H1 (cell line): ENCODE results near the gene MGME1. TPM values are rescaled to one million over a fixed set of nuclear protein-coding genes. Genes with fewer than 3 reads are reported as not detected.

Source experiments
- CTCF ChIA-PET: fragments of 300-600 bp; sonication (Branson Sonifier 250); formaldehyde crosslinking; loops from one replicate; lab custom pipeline; 2021; ENCODE audit not compliant: partially characterized antibody; lab: Charles Lee
- POLR2A ChIA-PET: fragments of 300-600 bp; sonication (Branson Sonifier 250); formaldehyde crosslinking; loops from one replicate; lab custom pipeline; 2021; ENCODE audit warnings: inconsistent platforms; ENCODE audit not compliant: partially characterized antibody; lab: Charles Lee
- DNase-seq, 2 experiments: peaks; one replicate each; pipeline versions ENCODE4 v3.0.0 to v3.0.0-alpha.2; 2010 to 2022; ENCODE audit warnings: low spot score in 2 of 2, low read depth in 1 of 2, mixed read lengths in 1 of 2
- FAIRE-seq: peaks from 2 replicates; lab custom pipeline; 2011; peaks lifted over from hg19 to GRCh38; lab: Jason Lieb, UNC
- H2AFZ ChIP-seq: 2 replicates; pipeline ENCODE4 v1.8.1; 2012; ENCODE audit warnings: low read length, inconsistent platforms
- H2AK5ac ChIP-seq: 2 replicates; pipeline ENCODE4 v1.6.1; 2013; ENCODE audit warnings: low read depth, low read length
- H2BK120ac ChIP-seq: replicated peaks from 2 replicates; pipeline ENCODE3; 2013; ENCODE audit warnings: low read depth, low read length, inconsistent platforms
- H2BK12ac ChIP-seq: 2 replicates; pipeline ENCODE4 v1.6.1; 2013; ENCODE audit warnings: low read depth, low read length
- H2BK15ac ChIP-seq: 2 replicates; pipeline ENCODE4 v1.6.1; 2013; ENCODE audit warnings: low read length
- H2BK20ac ChIP-seq: 2 replicates; pipeline ENCODE4 v1.6.1; 2013; ENCODE audit warnings: low read length
- H2BK5ac ChIP-seq: 2 replicates; pipeline ENCODE4 v1.6.1; 2013; ENCODE audit warnings: low read depth, low read length
- H3K14ac ChIP-seq: 2 replicates; pipeline ENCODE4 v1.6.1; 2013; ENCODE audit warnings: inconsistent platforms; ENCODE audit not compliant: insufficient read length
- H3K18ac ChIP-seq: 2 replicates; pipeline ENCODE4 v1.6.1; 2013; ENCODE audit warnings: low read length; ENCODE audit errors: extremely low read depth
- H3K23ac ChIP-seq: 2 replicates; pipeline ENCODE4 v1.6.1; 2013; ENCODE audit warnings: inconsistent platforms; ENCODE audit not compliant: insufficient read length
- H3K23me2 ChIP-seq: 2 replicates; pipeline ENCODE4 v1.6.1; 2013; ENCODE audit warnings: low read depth, low read length
- H3K27ac ChIP-seq: 2 replicates; pipeline ENCODE4 v1.6.1; 2011; ENCODE audit warnings: low read depth, low read length, inconsistent platforms
- H3K27me3 ChIP-seq, 4 experiments: replicated peaks in 1 of 4; 1 replicate in 1 of 4; 2 replicates in 3 of 4; pipeline versions ENCODE4 v1.6.1 to v1.8.1; 2011 to 2013; ENCODE audit warnings: low read length in 3 of 4, mild to moderate bottlenecking in 3 of 4, inconsistent platforms in 2 of 4, mixed read lengths in 2 of 4, moderate library complexity in 1 of 4; ENCODE audit not compliant: control insufficient read depth in 3 of 4, insufficient read depth in 3 of 4; ENCODE audit errors: extremely low read depth in 1 of 4
- H3K36me3 ChIP-seq, 4 experiments: 2 replicates each; pipeline versions ENCODE4 v1.6.1 to v1.8.1; 2011 to 2013; ENCODE audit warnings: mild to moderate bottlenecking in 4 of 4, low read length in 3 of 4, moderate library complexity in 2 of 4, control low read depth in 1 of 4, inconsistent platforms in 1 of 4; ENCODE audit not compliant: insufficient read depth in 4 of 4, control insufficient read depth in 2 of 4
- H3K4ac ChIP-seq: replicated peaks from 2 replicates; pipeline ENCODE3; 2013; ENCODE audit warnings: low read length, low read depth, mixed read lengths, inconsistent platforms; ENCODE audit not compliant: insufficient read length
- H3K4me1 ChIP-seq, 4 experiments: replicated peaks in 1 of 4; 1 replicate in 1 of 4; 2 replicates in 3 of 4; pipeline versions ENCODE4 v1.6.1 to v1.8.1; 2011 to 2013; ENCODE audit warnings: low read length in 3 of 4, inconsistent platforms in 2 of 4, mixed read lengths in 1 of 4; ENCODE audit not compliant: insufficient read depth in 4 of 4, control insufficient read depth in 3 of 4
- H3K4me2 ChIP-seq, 2 experiments: 2 replicates each; pipeline versions ENCODE4 v1.6.1 to v1.8.1; 2011 to 2013; ENCODE audit warnings: low read depth in 2 of 2, low read length in 2 of 2, control low read depth in 1 of 2, inconsistent platforms in 1 of 2, mild to moderate bottlenecking in 1 of 2; ENCODE audit not compliant: insufficient read depth in 1 of 2
- H3K4me3 ChIP-seq, 4 experiments: fragments of 200-600, 300-600 bp in 1 of 4; sonication (generic), shearing (Covaris generic), sonication (Bioruptor Twin) in 1 of 4; 2 replicates each; pipeline versions ENCODE4 v1.5.1 to v1.8.1; 2011 to 2016; ENCODE audit warnings: low read length in 4 of 4, low read depth in 3 of 4, control low read depth in 2 of 4, inconsistent platforms in 2 of 4, mild to moderate bottlenecking in 2 of 4, mixed read lengths in 1 of 4, moderate library complexity in 1 of 4; ENCODE audit not compliant: insufficient read depth in 2 of 4; ENCODE audit errors: extremely low read depth in 1 of 4
- H3K56ac ChIP-seq: replicated peaks from 2 replicates; pipeline ENCODE3; 2013; ENCODE audit warnings: low read depth, mild to moderate bottlenecking, mixed read lengths, low read length, inconsistent platforms; ENCODE audit not compliant: insufficient read length
- H3K79me1 ChIP-seq: 2 replicates; pipeline ENCODE4 v1.6.1; 2013; ENCODE audit warnings: low read depth, low read length, control low read depth
- H3K79me2 ChIP-seq, 2 experiments: 2 replicates each; pipeline versions ENCODE4 v1.6.1 to v1.8.1; 2012 to 2013; ENCODE audit warnings: low read length in 2 of 2, mild to moderate bottlenecking in 2 of 2, inconsistent platforms in 1 of 2; ENCODE audit not compliant: insufficient read depth in 2 of 2, control insufficient read depth in 1 of 2
- H3K9ac ChIP-seq, 4 experiments: replicated peaks in 1 of 4; 1 replicate in 1 of 4; 2 replicates in 3 of 4; pipeline versions ENCODE4 v1.6.1 to v1.8.1; 2011 to 2013; ENCODE audit warnings: low read depth in 3 of 4, low read length in 3 of 4, control low read depth in 2 of 4, mild to moderate bottlenecking in 2 of 4, moderate library complexity in 2 of 4, inconsistent platforms in 1 of 4; ENCODE audit errors: extremely low read depth in 1 of 4
- H3K9me3 ChIP-seq, 2 experiments: 2 replicates each; pipeline versions ENCODE4 v1.6.1 to v1.8.1; 2012 to 2013; ENCODE audit warnings: mild to moderate bottlenecking in 2 of 2, moderate library complexity in 2 of 2, control low read depth in 1 of 2, inconsistent platforms in 1 of 2, low read depth in 1 of 2, low read length in 1 of 2, mixed read lengths in 1 of 2; ENCODE audit not compliant: insufficient read depth in 2 of 2
- H4K20me1 ChIP-seq, 2 experiments: replicated peaks in 1 of 2; 2 replicates each; pipeline versions ENCODE3 to v1.8.1; 2011 to 2013; ENCODE audit warnings: inconsistent platforms in 2 of 2, low read length in 2 of 2, mild to moderate bottlenecking in 1 of 2; ENCODE audit not compliant: insufficient read depth in 2 of 2, control insufficient read depth in 1 of 2
- H4K5ac ChIP-seq: 2 replicates; pipeline ENCODE4 v1.6.1; 2013; ENCODE audit warnings: low read length, low read depth, mixed read lengths, inconsistent platforms; ENCODE audit not compliant: insufficient read length
- H4K8ac ChIP-seq: 2 replicates; pipeline ENCODE4 v1.8.0; 2013; ENCODE audit warnings: mild to moderate bottlenecking, moderate library complexity, low read length, inconsistent platforms; ENCODE audit not compliant: insufficient read depth; ENCODE audit errors: extremely low read depth
- H4K91ac ChIP-seq: replicated peaks from 2 replicates; pipeline ENCODE3; 2013; ENCODE audit warnings: low read length, mixed read lengths, inconsistent platforms; ENCODE audit not compliant: insufficient read length
- BACH1 ChIP-seq: IDR thresholded peaks from 2 replicates; pipeline ENCODE4 v1.6.1; 2012; ENCODE audit warnings: low read length, improper control_type of control experiment
- BRCA1 ChIP-seq: IDR thresholded peaks from 2 replicates; pipeline ENCODE4 v1.6.1; 2012; ENCODE audit warnings: low read depth, low read length, improper control_type of control experiment
- MAX ChIP-seq: IDR thresholded peaks from 2 replicates; pipeline ENCODE4 v1.6.1; 2012; ENCODE audit warnings: inconsistent platforms
- NANOG ChIP-seq: IDR thresholded peaks from 2 replicates; pipeline ENCODE4 v1.6.1; 2011; ENCODE audit warnings: low read length, low read depth, mild to moderate bottlenecking, inconsistent platforms; ENCODE audit not compliant: insufficient read depth, poor library complexity, severe bottlenecking
- POU5F1 ChIP-seq: IDR thresholded peaks from 2 replicates; pipeline ENCODE4 v1.6.1; 2011; ENCODE audit warnings: low read depth, mild to moderate bottlenecking, low read length, moderate library complexity
- RAD21 ChIP-seq, 2 experiments: IDR thresholded peaks in 1 of 2; conservative IDR thresholded peaks in 1 of 2; 2 replicates each; pipeline ENCODE4 v1.6.1; 2011; ENCODE audit warnings: low read depth in 2 of 2, low read length in 2 of 2, improper control_type of control experiment in 1 of 2, inconsistent platforms in 1 of 2, mild to moderate bottlenecking in 1 of 2, moderate library complexity in 1 of 2
- RFX5 ChIP-seq: IDR thresholded peaks from 2 replicates; pipeline ENCODE4 v1.6.1; 2011; ENCODE audit warnings: low read depth, low read length, improper control_type of control experiment, borderline replicate concordance
- SAP30 ChIP-seq: fragments of 300-600 bp; sonication (generic); IDR thresholded peaks from 2 replicates; pipeline ENCODE4 v1.7.1; 2012; ENCODE audit warnings: low read length, moderate library complexity, mild to moderate bottlenecking, inconsistent platforms; ENCODE audit not compliant: insufficient read depth, insufficient replicate concordance
- SP1 ChIP-seq: IDR thresholded peaks from 2 replicates; pipeline ENCODE4 v1.6.1; 2011; ENCODE audit warnings: low read depth, low read length
- SRF ChIP-seq: IDR thresholded peaks from 2 replicates; pipeline ENCODE4 v1.6.1; 2011; ENCODE audit warnings: mild to moderate bottlenecking, low read depth, low read length, moderate library complexity
- WGBS, 2 experiments: shearing (Covaris generic) in 1 of 2; methylation state at CpG; one replicate each; pipeline versions ENCODE4 v1.1.6 to v1.1.7; 2013 to 2015; ENCODE audit warnings: low lambda C conversion rate in 2 of 2, mixed read lengths in 2 of 2, inconsistent platforms in 1 of 2, low coverage in 1 of 2, missing lambda C conversion rate in 1 of 2; ENCODE audit not compliant: insufficient replicate concordance in 2 of 2, insufficient coverage in 1 of 2, insufficient read length in 1 of 2; ENCODE audit errors: extremely low coverage in 1 of 2, missing lambda C conversion rate in 1 of 2; 5-methylcytosine and 5-hydroxymethylcytosine counted together
- polyA plus RNA-seq, 7 experiments: library from polyadenylated mRNA; depleted of rRNA in 3 of 7; stranded (reverse) in 5 of 7; unstranded in 2 of 7; fragments of >200 nt in 5 of 7; fragments of 200-250 nt in 2 of 7; gene quantifications; 1 replicate in 5 of 7; 2 replicates in 1 of 7; 4 replicates in 1 of 7; pipeline versions ENCODE4 v1.2.1 to v1.2.3, GENCODE V29; 2011 to 2013; ENCODE audit warnings: missing spikeins in 2 of 7, mixed read lengths in 2 of 7
- total RNA-seq: library from RNA; stranded (reverse); fragmentation: NEBNext Ultra II Directional; extraction: Animal tissue kit (Norgen Biotek cat#: 25700); gene quantifications from 2 replicates; pipeline ENCODE4 v1.2.1, GENCODE V29; 2021
- TF ChIP-seq, protein P1 (sequence below): IDR thresholded peaks from 2 replicates; pipeline ENCODE4 v1.6.1; 2011; ENCODE audit warnings: low read length, improper control_type of control experiment

MGME1 gene
- total and polyA plus RNA-seq, 2 of the 8 experiments (the other 6 are each of a cell fraction or from before 2014, with no cell fraction given) = 27.7 to 59.0 TPM

GRCh38 chr20:18031888-18032509 lies 63.2 kb downstream of the MGME1 start:
- Histone ChIP-seq H4K5ac (no peak overlapping the region), H4K20me1 (no peaks in the 10 kb centered on the region), H3K4me1 (peaks cover 0 to 5% (median under 1%) of the 10 kb centered on the region in 4 experiments; a peak in 3 of 7 replicates), H3K36me3 (peaks cover 0 to 2% (median under 1%) of the 10 kb centered on the region in 4 experiments; a peak in 1 of 8 replicates), H3K23ac (no peak overlapping the region), H2AFZ (no peak overlapping the region), H3K79me2 (no peaks in the 10 kb centered on the region), H3K4ac (no peak overlapping the region), H3K4me2 (no peak overlapping the region), H3K79me1 (no peaks in the 10 kb centered on the region), H2BK20ac (no peak overlapping the region), H3K9me3 (no peaks in the 10 kb centered on the region), H3K4me3 (no peak overlapping the region), H3K56ac (no peak overlapping the region), H2BK12ac (no peak overlapping the region), H2BK15ac (no peak overlapping the region), H2BK5ac (no peak overlapping the region), H3K9ac (no peak overlapping the region), H3K27ac (no peak overlapping the region), H4K91ac (no peak overlapping the region), H4K8ac (no peak overlapping the region), H3K18ac (no peak overlapping the region), H2BK120ac (no peak overlapping the region), H3K27me3 (no peaks in the 10 kb centered on the region), H2AK5ac (no peak overlapping the region), H3K14ac (no peak overlapping the region), H3K23me2 (no peaks in the 10 kb centered on the region)
- FAIRE-seq (no peak), DNase-seq (no peak)
- ChIA-PET CTCF (interaction anchor here (0.8 to 8.9 kb wide), 8 partner anchors 9 to 127 kb away, joined by 3 to 48 read pairs (median 5); no protein-coding TSS in a partner anchor), POLR2A (interaction anchor here (1.4 to 1.7 kb wide), 2 partner anchors 57 to 105 kb away, joined by 4 to 5 read pairs; partner anchors contain the start of genes KAT14 and PET117)
- WGBS, 2 experiments = 89% methylated on average over 7 of the region's 7 CpGs; no CpG with 5 or more reads in 1 of the 2 experiments
- TF ChIP-seq BACH1 (no peak), NANOG (no peak), POU5F1 (no peak), RAD21 (IDR thresholded peaks at IDR 0.05 in 1 of 2, conservative IDR thresholded peaks at IDR 0.05 in 1 of 2; ENCODE audit: low read depth in 2 of 2, low read length in 2 of 2) (no peak), RFX5 (no peak), BRCA1 (no peak), SRF (no peak), MAX (no peak), SP1 (no peak), SAP30 (no peak)
- TF ChIP-seq, protein P1, sequence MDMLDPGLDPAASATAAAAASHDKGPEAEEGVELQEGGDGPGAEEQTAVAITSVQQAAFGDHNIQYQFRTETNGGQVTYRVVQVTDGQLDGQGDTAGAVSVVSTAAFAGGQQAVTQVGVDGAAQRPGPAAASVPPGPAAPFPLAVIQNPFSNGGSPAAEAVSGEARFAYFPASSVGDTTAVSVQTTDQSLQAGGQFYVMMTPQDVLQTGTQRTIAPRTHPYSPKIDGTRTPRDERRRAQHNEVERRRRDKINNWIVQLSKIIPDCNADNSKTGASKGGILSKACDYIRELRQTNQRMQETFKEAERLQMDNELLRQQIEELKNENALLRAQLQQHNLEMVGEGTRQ = no peak
